Testis (tissue), 3 donors: Measurements from ENCODE around the gene MTIF2. TPM values are rescaled to one million over a fixed set of nuclear protein-coding genes. Genes with fewer than 3 reads are reported as not detected.
"Not testable (repeated sequence)": the region's sequence is repeated elsewhere in the genome, so short reads cannot be mapped to it uniquely, and the experiment has no call there.

ENCODE experiments used
- DNase-seq: peaks from one replicate; pipeline ENCODE4 v3.0.0-alpha.2; 2019
- H3K27ac ChIP-seq, 2 donors: fragments of 200-600 bp; sonication (generic); one replicate each; pipeline ENCODE4 v1.5.1; 2019
- H3K27me3 ChIP-seq: fragments of 200-600 bp; sonication (generic); one replicate; pipeline ENCODE4 v1.5.1; 2019
- H3K36me3 ChIP-seq: fragments of 200-600 bp; sonication (generic); one replicate; pipeline ENCODE4 v1.5.1; 2017; ENCODE audit warnings: low read depth; ENCODE audit errors: missing control alignments
- H3K4me1 ChIP-seq: fragments of 200-600 bp; sonication (generic); one replicate; pipeline ENCODE4 v1.5.1; 2019
- H3K4me3 ChIP-seq, 2 donors: fragments of 200-600 bp; sonication (generic); one replicate each; pipeline ENCODE4 v1.5.1; 2017 to 2019
- H3K9me3 ChIP-seq: fragments of 200-600 bp; sonication (generic); one replicate; pipeline ENCODE4 v1.5.1; 2017
- CTCF ChIP-seq, 3 experiments: fragments of 450-650 bp in 2 of 3; fragments of 200-600 bp in 1 of 3; sonication (generic) in 1 of 3; IDR thresholded peaks; one replicate each; pipeline ENCODE4 v1.5.1; 2016 to 2019; ENCODE audit warnings: antibody characterized with exemption in 3 of 3, mild to moderate bottlenecking in 2 of 3, moderate library complexity in 1 of 3
- POLR2A ChIP-seq: fragments of 450-650 bp; IDR thresholded peaks from one replicate; pipeline ENCODE4 v1.6.1; 2017; ENCODE audit warnings: antibody characterized with exemption, mild to moderate bottlenecking, moderate library complexity
- WGBS, 2 donors: methylation state at CpG; one replicate each; pipeline ENCODE4 v1.1.5; 2018; 5-methylcytosine and 5-hydroxymethylcytosine counted together
- intact Hi-C: fragments of 100-400 bp; cut with DNase I; formaldehyde crosslinking; loops from one replicate; pipeline ENCODE4 v1.15.1; 2023; ENCODE audit warnings: low total_unique reads
- polyA plus RNA-seq: library from polyadenylated mRNA; stranded (reverse); fragments of 350-450 nt; fragmentation: Illumina TruSeq; extraction: RNeasy Lipid Tissue Mini Kit (QIAGEN cat#74804); gene quantifications from one replicate; pipeline ENCODE4 v1.2.3, GENCODE V29; 2014; ENCODE audit warnings: low read depth, low replicate concordance; ENCODE audit not compliant: insufficient read depth
- total RNA-seq, 2 donors: library from RNA; depleted of rRNA; stranded (reverse); fragments of >200 nt; gene quantifications; one replicate each; pipeline ENCODE4 v1.2.3, GENCODE V29; 2016

The MTIF2 gene
- total and polyA plus RNA-seq, 3 donors from 2014 or later, result 15.0 to 23.9 (median 19.6) TPM

- no peaks in the 10 kb centered on the region for H3K4me1 ChIP-seq
- H3K9me3 ChIP-seq, result no peaks in the 10 kb centered on the region
- 69 to 80% methylated on average over 5 of the region's 5 CpGs for WGBS, 2 donors
- no peak for TF ChIP-seq CTCF (IDR thresholded peaks at IDR 0.05)
- no peak for TF ChIP-seq POLR2A
- H3K36me3 ChIP-seq, result no peaks in the 10 kb centered on the region
- no peak overlapping the region for H3K27ac ChIP-seq
- H3K27me3 ChIP-seq, result no peaks in the 10 kb centered on the region
- no peak overlapping the region for H3K4me3 ChIP-seq
- intact Hi-C loops, result no loop called here
- DNase-seq, result no peak
Measured at GRCh38 chr2:55247025-55247424, 22.0 kb downstream of the MTIF2 start.

GRCh38 chr2:55245411-55245810 lies 23.6 kb downstream of the MTIF2 start:
- no peaks in the 10 kb centered on the region for H3K4me1 ChIP-seq
- TF ChIP-seq CTCF (IDR thresholded peaks at IDR 0.05), result no peak
- no peak for DNase-seq
- H3K4me3 ChIP-seq, result no peak overlapping the region
- no peaks in the 10 kb centered on the region for H3K36me3 ChIP-seq
- no peak overlapping the region for H3K27ac ChIP-seq
- WGBS, 2 donors, result 88 to 89% methylated on average over 5 of the region's 5 CpGs
- H3K9me3 ChIP-seq, result no peaks in the 10 kb centered on the region
- H3K27me3 ChIP-seq, result no peaks in the 10 kb centered on the region
- intact Hi-C loops, result no loop called here

GRCh38 chr2:55242617-55243016 lies 26.4 kb downstream of the MTIF2 start:
- H3K36me3 ChIP-seq, result no peaks in the 10 kb centered on the region
- H3K27me3 ChIP-seq, result no peaks in the 10 kb centered on the region
- H3K4me3 ChIP-seq, result no peak overlapping the region
- H3K27ac ChIP-seq, result no peak overlapping the region
- 54 to 71% methylated on average over 1 of the region's 1 CpG for WGBS, 2 donors
- TF ChIP-seq POLR2A (no peak), CTCF (IDR thresholded peaks at IDR 0.05) (no peak)
- intact Hi-C loops, result no loop called here
- H3K4me1 ChIP-seq, result no peaks in the 10 kb centered on the region
- DNase-seq, result no peak
- H3K9me3 ChIP-seq, result no peaks in the 10 kb centered on the region

GRCh38 chr2:55241582-55241981 lies 27.4 kb downstream of the MTIF2 start:
- H3K27me3 ChIP-seq, H3K9me3 ChIP-seq, H3K36me3 ChIP-seq, H3K4me1 ChIP-seq, DNase-seq, intact Hi-C loops, H3K4me3 ChIP-seq, H3K27ac ChIP-seq: not testable (repeated sequence)
- WGBS, 2 donors, result 87 to 95% methylated on average over 8 of the region's 8 CpGs

GRCh38 chr2:55239656-55240222 lies 29.3 kb downstream of the MTIF2 start:
- 71 to 72% methylated on average over 4 of the region's 4 CpGs for WGBS, 2 donors
- no peak for DNase-seq
- Histone ChIP-seq H3K9me3 (no peaks in the 10 kb centered on the region), H3K36me3 (no peaks in the 10 kb centered on the region), H3K4me3 (no peak overlapping the region), H3K27ac (no peak overlapping the region), H3K27me3 (no peaks in the 10 kb centered on the region), H3K4me1 (no peaks in the 10 kb centered on the region)
- intact Hi-C loops, result no loop called here
- no peak for TF ChIP-seq POLR2A

- DNase-seq, result no peak
- no peaks in the 10 kb centered on the region for H3K9me3 ChIP-seq
- H3K4me3 ChIP-seq, result no peak overlapping the region
- H3K27me3 ChIP-seq, result no peaks in the 10 kb centered on the region
- intact Hi-C loops, result no loop called here
- TF ChIP-seq CTCF (IDR thresholded peaks at IDR 0.05) (no peak), POLR2A (no peak)
- peaks cover 11% of the 10 kb centered on the region for H3K4me1 ChIP-seq
- no peak overlapping the region for H3K27ac ChIP-seq
- H3K36me3 ChIP-seq, result no peaks in the 10 kb centered on the region
- WGBS, 2 donors, result 88 to 89% methylated on average over 2 of the region's 2 CpGs
Measured at GRCh38 chr2:55236992-55237543, 32.0 kb downstream of the MTIF2 start.
